Endothelial cell of umbilical vein (primary cell): ENCODE measurements around the gene CFD. TPM values are rescaled to one million over a fixed set of nuclear protein-coding genes. Genes with fewer than 3 reads are reported as not detected.

Source experiments
- BruUV-seq: library from RNA; stranded (reverse); fragments of 400-500 nt; replicated peaks from 2 replicates; lab custom pipeline; 2021; lab: Mats Ljungman, UMichigan
- CTCF ChIA-PET: fragments of 300-600, 350-600 bp; sonication (Branson Sonifier 250); formaldehyde crosslinking; loops from one replicate; lab custom pipeline; 2021; ENCODE audit warnings: antibody characterized with exemption, inconsistent platforms; lab: Charles Lee
- POLR2A ChIA-PET: fragments of 300-600, 350-600 bp; sonication (Branson Sonifier 250); formaldehyde crosslinking; loops from one replicate; lab custom pipeline; 2021; ENCODE audit warnings: antibody characterized with exemption, inconsistent platforms; lab: Charles Lee
- DNase-seq: peaks from one replicate; pipeline ENCODE4 v3.0.0-alpha.2; 2011; ENCODE audit warnings: low read depth, low spot score
- FAIRE-seq: peaks from 2 replicates; lab custom pipeline; 2011; peaks lifted over from hg19 to GRCh38; lab: Jason Lieb, UNC
- H2AFZ ChIP-seq: 2 replicates; pipeline ENCODE4 v1.6.0; 2012; ENCODE audit warnings: low read depth, low read length, control low read depth, inconsistent platforms
- H3K27ac ChIP-seq: 2 replicates; pipeline ENCODE4 v1.5.1; 2011; ENCODE audit warnings: low read depth, mild to moderate bottlenecking, control low read depth, low read length, moderate library complexity; ENCODE audit not compliant: insufficient read depth
- H3K27me3 ChIP-seq, 2 experiments: 2 replicates each; pipeline versions ENCODE4 v1.6.0 to v1.6.1; 2011; ENCODE audit warnings: low read length in 2 of 2, mixed read lengths in 1 of 2; ENCODE audit not compliant: control insufficient read depth in 2 of 2, insufficient read depth in 2 of 2
- H3K36me3 ChIP-seq, 2 experiments: 2 replicates in 1 of 2; 3 replicates in 1 of 2; pipeline ENCODE4 v1.5.1; 2011; ENCODE audit warnings: low read length in 2 of 2, mild to moderate bottlenecking in 1 of 2, moderate library complexity in 1 of 2; ENCODE audit not compliant: control insufficient read depth in 2 of 2, insufficient read depth in 2 of 2; ENCODE audit errors: extremely low read depth in 1 of 2
- H3K4me1 ChIP-seq: 3 replicates; pipeline ENCODE4 v1.5.1; 2011; ENCODE audit warnings: mild to moderate bottlenecking, low read length; ENCODE audit not compliant: control insufficient read depth, insufficient read depth; ENCODE audit errors: extremely low read depth
- H3K4me2 ChIP-seq: 2 replicates; pipeline ENCODE4 v1.6.1; 2011; ENCODE audit warnings: low read length, control low read depth, mixed read lengths; ENCODE audit not compliant: insufficient read depth
- H3K4me3 ChIP-seq, 3 experiments: fragments of 200-600 bp in 1 of 3; sonication (generic), shearing (Covaris generic) in 1 of 3; replicated peaks in 1 of 3; 2 replicates each; pipeline ENCODE4 v1.5.1; 2011 to 2016; ENCODE audit warnings: control low read depth in 3 of 3, low read length in 3 of 3, mild to moderate bottlenecking in 2 of 3, inconsistent platforms in 1 of 3, low read depth in 1 of 3, moderate library complexity in 1 of 3; ENCODE audit not compliant: insufficient read depth in 1 of 3
- H3K79me2 ChIP-seq: 2 replicates; pipeline ENCODE4 v1.6.0; 2012; ENCODE audit warnings: low read length, inconsistent platforms; ENCODE audit not compliant: control insufficient read depth, insufficient read depth
- H3K9ac ChIP-seq: replicated peaks from 2 replicates; pipeline ENCODE3; 2011; ENCODE audit warnings: low read length, control low read depth; ENCODE audit not compliant: insufficient read depth; ENCODE audit errors: extremely low read depth
- H3K9me1 ChIP-seq: replicated peaks from 3 replicates; pipeline ENCODE4 v1.6.0; 2011; ENCODE audit warnings: mild to moderate bottlenecking, low read length; ENCODE audit not compliant: control insufficient read depth, insufficient read depth; ENCODE audit errors: extremely low read depth
- H3K9me3 ChIP-seq: replicated peaks from 2 replicates; pipeline ENCODE4 v1.5.1; 2012; ENCODE audit warnings: low read length, inconsistent platforms; ENCODE audit not compliant: control insufficient read depth, insufficient read depth
- H4K20me1 ChIP-seq: replicated peaks from 2 replicates; pipeline ENCODE3; 2011; ENCODE audit warnings: mild to moderate bottlenecking, low read length; ENCODE audit not compliant: control insufficient read depth, insufficient read depth; ENCODE audit errors: extremely low read depth
- EZH2 ChIP-seq: IDR thresholded peaks from 2 replicates; pipeline ENCODE4 v1.6.1; 2012; ENCODE audit warnings: borderline replicate concordance, low read depth, mild to moderate bottlenecking, moderate library complexity, low read length, inconsistent platforms; ENCODE audit not compliant: severe bottlenecking
- FOS ChIP-seq: IDR thresholded peaks from 2 replicates; pipeline ENCODE4 v1.6.1; 2011; ENCODE audit warnings: mild to moderate bottlenecking, low read length, moderate library complexity, borderline replicate concordance; ENCODE audit not compliant: insufficient read depth
- GATA2 ChIP-seq: IDR thresholded peaks from 2 replicates; pipeline ENCODE4 v1.7.0; 2011; ENCODE audit warnings: low read depth, mild to moderate bottlenecking, moderate library complexity, mixed read lengths, low read length; ENCODE audit not compliant: insufficient read length, insufficient read depth
- JUN ChIP-seq: IDR thresholded peaks from 2 replicates; pipeline ENCODE4 v1.6.1; 2011; ENCODE audit warnings: borderline replicate concordance, low read depth; ENCODE audit not compliant: insufficient read length, insufficient read depth
- MYC ChIP-seq: IDR thresholded peaks from one replicate; pipeline ENCODE4 v1.6.1; 2011; ENCODE audit warnings: mild to moderate bottlenecking, low read depth, low read length
- POLR2A ChIP-seq: IDR thresholded peaks from 2 replicates; pipeline ENCODE4 v1.6.1; 2012; ENCODE audit warnings: low read depth, mild to moderate bottlenecking, control low read depth, low read length
- POLR2AphosphoS5 ChIP-seq: IDR thresholded peaks from 2 replicates; pipeline ENCODE4 v1.6.1; 2012; ENCODE audit warnings: low read depth, mild to moderate bottlenecking, control low read depth, low read length, moderate library complexity; ENCODE audit not compliant: insufficient read depth
- dilution Hi-C: fragments of 300-500 bp; cut with MboI; formaldehyde crosslinking; loops from one replicate; pipeline ENCODE4 v1.15.0; 2019; ENCODE audit warnings: low sequenced_read_pairs; ENCODE audit not compliant: extremely low pct_ligation_motif_present
- intact Hi-C: fragments of 100-400 bp; cut with micrococcal nuclease; formaldehyde crosslinking; loops from one replicate; pipeline ENCODE4 v1.10.0; 2022
- polyA plus RNA-seq, 4 experiments: library from polyadenylated mRNA; depleted of rRNA in 3 of 4; stranded (reverse) in 3 of 4; unstranded in 1 of 4; fragments of >200 nt; gene quantifications; 2 replicates each; pipeline versions ENCODE4 v1.2.1 to v1.2.3, GENCODE V29; 2011 to 2012; ENCODE audit warnings: missing spikeins in 1 of 4
- total RNA-seq: library from RNA; stranded (reverse); gene quantifications from 2 replicates; pipeline ENCODE4 v1.2.3, GENCODE V29; 2021
- TF ChIP-seq, protein P1 (sequence below), 2 donors: IDR thresholded peaks; 1 replicate in 1 of 2; 2 replicates in 1 of 2; pipeline ENCODE4 v1.5.1; 2011; ENCODE audit warnings: low read length in 2 of 2, mild to moderate bottlenecking in 2 of 2, moderate library complexity in 2 of 2, control low read depth in 1 of 2, inconsistent platforms in 1 of 2, low read depth in 1 of 2; ENCODE audit not compliant: insufficient read depth in 1 of 2; ENCODE audit errors: extremely low read depth in 1 of 2
- TF ChIP-seq, protein P2 (sequence below): IDR thresholded peaks from 2 replicates; pipeline ENCODE4 v1.6.1; 2011; ENCODE audit not compliant: insufficient read depth, insufficient read length

The CFD gene
- total and polyA plus RNA-seq, 2 donors (not counting 3 experiments of a cell fraction or from before 2014, with no cell fraction given), result 0.25 to 0.40 TPM

DNA sequence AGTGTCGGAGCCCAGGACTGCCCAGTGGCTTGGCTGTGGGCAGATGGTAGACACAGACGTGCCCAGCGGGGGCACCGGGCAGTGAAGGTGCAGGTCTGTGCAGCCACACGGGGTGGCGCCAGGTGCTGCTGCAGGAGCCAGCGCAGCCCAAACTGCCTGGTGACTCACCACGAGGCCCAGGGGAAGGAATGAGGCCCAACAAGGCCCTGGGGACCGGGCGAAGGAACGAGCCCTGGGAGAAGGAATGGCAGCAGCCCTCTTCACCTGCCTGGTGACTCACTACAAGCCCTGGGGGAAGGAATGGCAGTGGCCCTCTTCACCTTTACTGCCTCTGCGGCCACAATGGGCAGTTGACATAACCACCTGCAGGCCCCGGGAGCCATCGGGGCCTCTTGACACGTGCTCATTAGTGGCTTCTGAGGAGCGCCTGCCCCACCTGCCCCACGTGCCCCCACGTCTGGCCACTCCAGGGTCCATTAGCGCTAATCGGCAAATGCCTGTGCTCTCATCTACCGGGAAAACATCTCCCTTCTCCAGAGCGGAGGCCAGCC is 24.3 kb downstream of the CFD start:
- H3K9me3 ChIP-seq, result no peaks in the 10 kb centered on the region
- TF ChIP-seq POLR2A (no peak), MYC (no peak), GATA2 (no peak)
- no peaks in the 10 kb centered on the region for H3K9me1 ChIP-seq
- H3K79me2 ChIP-seq, result no peaks in the 10 kb centered on the region
- no peak overlapping the region for H3K27ac ChIP-seq
- H3K4me1 ChIP-seq, result no peaks in the 10 kb centered on the region
- H4K20me1 ChIP-seq, result no peaks in the 10 kb centered on the region
- no peak for DNase-seq
- H3K27me3 ChIP-seq, result no peaks in the 10 kb centered on the region
- CTCF ChIA-PET, result interaction anchor here (1.2 kb wide), 1 partner anchor 27 kb away, joined by 4 read pairs; no protein-coding TSS in a partner anchor
- H3K36me3 ChIP-seq, result peaks cover 8 to 37% of the 10 kb centered on the region in 2 experiments
- H2AFZ ChIP-seq, result no peak overlapping the region
- no peak overlapping the region for H3K4me3 ChIP-seq
- intact Hi-C loops, result no loop called here
- FAIRE-seq, result no peak
- no peak overlapping the region for H3K4me2 ChIP-seq
- no peak overlapping the region for H3K9ac ChIP-seq
- dilution Hi-C loops, result no loop called here
- BruUV-seq, result no TSS peak
- POLR2A ChIA-PET, result no interaction called here

DNA sequence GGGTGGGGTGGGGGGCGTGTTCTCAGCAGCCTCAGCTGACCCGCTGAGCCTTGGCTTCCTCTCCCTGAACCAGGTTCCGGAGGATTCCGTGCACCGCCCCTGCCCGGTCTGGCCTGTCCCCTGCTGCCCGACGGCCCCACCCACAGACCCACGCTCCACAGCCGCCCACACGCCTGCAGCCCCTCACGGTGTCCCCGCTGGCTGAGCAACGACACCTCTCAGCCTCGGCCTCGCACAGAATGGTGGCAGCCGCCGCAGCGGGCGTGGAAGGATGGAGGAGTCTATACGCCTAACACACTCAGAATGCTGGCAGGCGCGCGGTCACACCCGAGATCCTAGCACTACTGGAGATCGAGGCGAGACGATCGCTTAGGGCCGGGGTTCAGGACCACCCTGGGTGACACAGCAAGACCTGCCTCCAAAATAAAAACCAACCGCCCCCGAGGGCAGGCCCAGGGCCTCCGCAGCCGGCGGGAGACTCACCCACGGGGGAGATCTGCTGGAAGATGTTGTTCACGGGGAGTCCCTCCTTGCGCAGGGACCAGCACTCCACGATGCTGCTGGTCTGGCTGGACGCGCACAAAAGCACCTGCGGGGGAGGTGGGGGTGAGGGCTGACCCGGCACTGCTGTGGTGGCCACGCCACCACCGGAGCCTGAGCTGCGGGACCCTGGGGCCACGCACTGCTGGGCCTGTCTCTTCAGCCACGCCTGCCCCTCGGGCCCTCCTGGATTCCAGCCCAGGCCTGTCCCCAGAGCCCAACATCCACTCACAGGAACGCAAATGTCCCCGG is 25.2 kb downstream of the CFD start:
- ChIA-PET CTCF (no interaction called here), POLR2A (no interaction called here)
- H3K27ac ChIP-seq, result no peak overlapping the region
- H3K9me1 ChIP-seq, result no peaks in the 10 kb centered on the region
- intact Hi-C loops, result no loop called here
- H4K20me1 ChIP-seq, result no peaks in the 10 kb centered on the region
- H3K4me3 ChIP-seq, result no peak overlapping the region
- no peaks in the 10 kb centered on the region for H3K9me3 ChIP-seq
- no TSS peak for BruUV-seq
- TF ChIP-seq POLR2A, result no peak
- TF ChIP-seq, protein P1, sequence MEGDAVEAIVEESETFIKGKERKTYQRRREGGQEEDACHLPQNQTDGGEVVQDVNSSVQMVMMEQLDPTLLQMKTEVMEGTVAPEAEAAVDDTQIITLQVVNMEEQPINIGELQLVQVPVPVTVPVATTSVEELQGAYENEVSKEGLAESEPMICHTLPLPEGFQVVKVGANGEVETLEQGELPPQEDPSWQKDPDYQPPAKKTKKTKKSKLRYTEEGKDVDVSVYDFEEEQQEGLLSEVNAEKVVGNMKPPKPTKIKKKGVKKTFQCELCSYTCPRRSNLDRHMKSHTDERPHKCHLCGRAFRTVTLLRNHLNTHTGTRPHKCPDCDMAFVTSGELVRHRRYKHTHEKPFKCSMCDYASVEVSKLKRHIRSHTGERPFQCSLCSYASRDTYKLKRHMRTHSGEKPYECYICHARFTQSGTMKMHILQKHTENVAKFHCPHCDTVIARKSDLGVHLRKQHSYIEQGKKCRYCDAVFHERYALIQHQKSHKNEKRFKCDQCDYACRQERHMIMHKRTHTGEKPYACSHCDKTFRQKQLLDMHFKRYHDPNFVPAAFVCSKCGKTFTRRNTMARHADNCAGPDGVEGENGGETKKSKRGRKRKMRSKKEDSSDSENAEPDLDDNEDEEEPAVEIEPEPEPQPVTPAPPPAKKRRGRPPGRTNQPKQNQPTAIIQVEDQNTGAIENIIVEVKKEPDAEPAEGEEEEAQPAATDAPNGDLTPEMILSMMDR (IDR thresholded peaks at IDR 0.05; ENCODE audit: extremely low read depth in 1 of 2, insufficient read depth in 1 of 2, low read depth in 1 of 2, low read length in 2 of 2), result no peak
- no peak for TF ChIP-seq MYC
- no peak for TF ChIP-seq GATA2
- no peak for TF ChIP-seq FOS
- TF ChIP-seq, protein P2, sequence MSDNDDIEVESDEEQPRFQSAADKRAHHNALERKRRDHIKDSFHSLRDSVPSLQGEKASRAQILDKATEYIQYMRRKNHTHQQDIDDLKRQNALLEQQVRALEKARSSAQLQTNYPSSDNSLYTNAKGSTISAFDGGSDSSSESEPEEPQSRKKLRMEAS, result no peak
- no peak for TF ChIP-seq POLR2AphosphoS5
- TF ChIP-seq EZH2, result no peak
- no peak for TF ChIP-seq JUN
- DNase-seq (no peak), FAIRE-seq (no peak)
- H3K4me2 ChIP-seq, result no peak overlapping the region
- H3K79me2 ChIP-seq, result no peaks in the 10 kb centered on the region
- no peaks in the 10 kb centered on the region for H3K27me3 ChIP-seq
- dilution Hi-C loops, result no loop called here
- no peak overlapping the region for H3K9ac ChIP-seq
- H3K4me1 ChIP-seq, result no peaks in the 10 kb centered on the region
- no peak overlapping the region for H2AFZ ChIP-seq
- H3K36me3 ChIP-seq, result peaks cover 8 to 39% of the 10 kb centered on the region in 2 experiments
